Transverse colon (tissue), 4 donors: ENCODE data around the gene GOLGA6A. TPM values are rescaled to one million over a fixed set of nuclear protein-coding genes. Genes with fewer than 3 reads are reported as not detected.
"Not testable (repeated sequence)": the region's sequence is repeated elsewhere in the genome, so short reads cannot be mapped to it uniquely, and the experiment has no call there.

Experiments used
- DNase-seq: peaks from one replicate; pipeline ENCODE4 v3.0.0-alpha.2; 2019
- H3K27ac ChIP-seq, 4 donors: fragments of 200-600 bp; sonication (generic); 2 replicates each; pipeline ENCODE4 v1.5.1; 2016 to 2018; ENCODE audit warnings: inconsistent platforms in 4 of 4
- H3K27me3 ChIP-seq: fragments of 200-600 bp; sonication (generic); 2 replicates; pipeline ENCODE4 v1.5.1; 2017; ENCODE audit warnings: inconsistent platforms
- H3K36me3 ChIP-seq, 4 donors: fragments of 200-600 bp; sonication (generic); 2 replicates each; pipeline ENCODE4 v1.5.1; 2017 to 2019; ENCODE audit warnings: inconsistent platforms in 4 of 4
- H3K4me1 ChIP-seq, 4 donors: fragments of 200-600 bp; sonication (generic); 2 replicates each; pipeline ENCODE4 v1.5.1; 2017 to 2020; ENCODE audit warnings: inconsistent platforms in 4 of 4
- H3K4me3 ChIP-seq, 4 donors: fragments of 200-600 bp; sonication (generic); 1 replicate in 1 of 4; 2 replicates in 3 of 4; pipeline versions ENCODE4 v1.5.1 to v1.6.1; 2017 to 2019; ENCODE audit warnings: inconsistent platforms in 4 of 4
- H3K9me3 ChIP-seq, 2 donors: fragments of 200-600 bp; sonication (generic); 2 replicates each; pipeline ENCODE4 v1.5.1; 2017 to 2019; ENCODE audit warnings: inconsistent platforms in 2 of 2
- WGBS, 2 donors: methylation state at CpG; one replicate each; pipeline ENCODE4 v1.1.5; 2018; ENCODE audit warnings: low coverage in 1 of 2; 5-methylcytosine and 5-hydroxymethylcytosine counted together
- in situ Hi-C, 4 donors: fragments of 200-750 bp; cut with MboI; loops; one replicate each; pipeline versions ENCODE4 v1.15.0 to v1.15.1; 2017; ENCODE audit warnings: low sequenced_read_pairs in 3 of 4, low pct_ligation_motif_present in 1 of 4, low pct_unique_long_range_greater_than_20kb in 1 of 4
- intact Hi-C: fragments of 100-400 bp; cut with DNase I; formaldehyde crosslinking; loops from one replicate; pipeline ENCODE4 v1.15.1; 2023; ENCODE audit warnings: low total_unique reads
- total RNA-seq, 4 donors: library from RNA; depleted of rRNA; stranded (reverse); fragments of >200 nt; gene quantifications; one replicate each; pipeline ENCODE4 v1.1.0, GENCODE V29; 2016
- TF ChIP-seq, protein P1 (sequence below), 5 experiments: fragments of 200-600 bp in 3 of 5; fragments of 450-650 bp in 2 of 5; sonication (generic) in 3 of 5; IDR thresholded peaks; 1 replicate in 2 of 5; 2 replicates in 3 of 5; pipeline ENCODE4 v1.5.1; 2016 to 2017; ENCODE audit warnings: antibody characterized with exemption in 5 of 5, inconsistent platforms in 3 of 5, mild to moderate bottlenecking in 2 of 5, moderate library complexity in 1 of 5

The GOLGA6A gene
- total RNA-seq, 4 donors from 2014 or later, result not detected

DNA sequence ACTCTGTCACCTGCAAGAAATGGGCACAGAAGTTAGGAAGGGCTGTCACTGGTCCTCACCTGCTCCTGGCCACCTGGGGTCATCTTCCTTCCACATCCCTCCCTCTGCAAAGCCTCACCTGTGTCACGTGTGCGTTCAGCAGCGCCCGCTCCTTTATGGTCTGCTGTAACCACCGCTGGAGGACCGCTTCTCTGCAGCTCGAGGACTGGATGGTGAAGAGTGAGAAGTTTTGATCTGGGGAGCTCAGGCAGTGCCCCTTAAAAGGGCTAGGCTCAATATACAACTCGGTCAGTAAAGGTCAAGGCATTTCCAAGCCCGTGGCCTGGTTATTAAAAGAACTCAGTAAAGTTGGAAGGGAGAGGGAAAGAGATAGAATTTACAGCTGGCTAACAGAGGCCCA, 6.6 kb downstream of the GOLGA6A start:
- intact Hi-C loops, H3K4me1 ChIP-seq, H3K36me3 ChIP-seq, in situ Hi-C loops, DNase-seq, H3K27ac ChIP-seq, H3K4me3 ChIP-seq, H3K27me3 ChIP-seq, H3K9me3 ChIP-seq: not testable (repeated sequence)
- WGBS, 2 donors, result 74% methylated on average over 9 of the region's 9 CpGs; no CpG with 5 or more reads in 1 of the 2 donors

DNA sequence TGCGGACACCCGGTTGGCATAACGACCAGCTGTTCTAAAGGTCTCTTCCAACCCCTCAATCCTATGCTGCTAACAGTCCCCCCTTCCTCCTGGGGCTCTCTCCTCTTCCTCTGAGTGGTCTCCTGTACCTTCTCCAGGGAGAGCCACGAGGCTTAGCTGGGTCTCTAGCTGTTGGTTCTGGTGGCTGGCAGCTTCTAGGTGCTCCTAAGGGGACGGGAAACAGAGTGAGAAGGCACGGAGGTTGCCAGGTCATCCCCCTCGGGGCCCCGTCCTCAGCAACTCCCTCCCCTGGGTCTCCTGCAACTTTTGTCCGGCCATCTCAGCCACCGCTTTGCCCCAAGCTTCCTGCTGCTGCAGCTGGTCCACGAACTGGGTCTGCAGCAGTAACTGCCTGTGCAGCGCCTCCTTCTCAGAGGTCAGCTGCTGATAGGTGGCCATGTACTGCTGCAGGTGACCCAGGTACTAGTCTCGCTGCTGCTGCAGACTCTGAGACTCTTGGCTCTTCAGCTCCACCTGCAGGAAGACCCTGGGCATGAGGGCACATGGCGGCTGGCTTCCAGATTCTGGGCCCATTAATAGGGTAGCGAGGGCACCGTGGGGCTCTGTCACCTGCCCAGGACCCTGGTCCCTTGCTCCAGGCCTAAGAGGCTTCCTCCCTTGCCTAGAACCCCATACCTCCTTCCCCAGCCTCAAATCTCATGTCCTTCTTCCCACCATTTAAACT, 9.6 kb downstream of the GOLGA6A start:
- TF ChIP-seq, protein P1, sequence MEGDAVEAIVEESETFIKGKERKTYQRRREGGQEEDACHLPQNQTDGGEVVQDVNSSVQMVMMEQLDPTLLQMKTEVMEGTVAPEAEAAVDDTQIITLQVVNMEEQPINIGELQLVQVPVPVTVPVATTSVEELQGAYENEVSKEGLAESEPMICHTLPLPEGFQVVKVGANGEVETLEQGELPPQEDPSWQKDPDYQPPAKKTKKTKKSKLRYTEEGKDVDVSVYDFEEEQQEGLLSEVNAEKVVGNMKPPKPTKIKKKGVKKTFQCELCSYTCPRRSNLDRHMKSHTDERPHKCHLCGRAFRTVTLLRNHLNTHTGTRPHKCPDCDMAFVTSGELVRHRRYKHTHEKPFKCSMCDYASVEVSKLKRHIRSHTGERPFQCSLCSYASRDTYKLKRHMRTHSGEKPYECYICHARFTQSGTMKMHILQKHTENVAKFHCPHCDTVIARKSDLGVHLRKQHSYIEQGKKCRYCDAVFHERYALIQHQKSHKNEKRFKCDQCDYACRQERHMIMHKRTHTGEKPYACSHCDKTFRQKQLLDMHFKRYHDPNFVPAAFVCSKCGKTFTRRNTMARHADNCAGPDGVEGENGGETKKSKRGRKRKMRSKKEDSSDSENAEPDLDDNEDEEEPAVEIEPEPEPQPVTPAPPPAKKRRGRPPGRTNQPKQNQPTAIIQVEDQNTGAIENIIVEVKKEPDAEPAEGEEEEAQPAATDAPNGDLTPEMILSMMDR (IDR thresholded peaks at IDR 0.05), result peak in 3 of 5 experiments; percentile 22 to 30 (median 23)
- 52% methylated on average over 5 of the region's 16 CpGs; no CpG with 5 or more reads in 1 of the 2 donors for WGBS, 2 donors
- peak; percentile 45 for DNase-seq
- intact Hi-C loops, H3K4me3 ChIP-seq, H3K9me3 ChIP-seq, H3K4me1 ChIP-seq, H3K27me3 ChIP-seq, H3K36me3 ChIP-seq, H3K27ac ChIP-seq: not testable (repeated sequence)
- in situ Hi-C loops, result loop anchor here in 1 of 4 donors (25.0 kb wide), 1 partner anchor 1240 kb away; no protein-coding TSS in a partner anchor

DNA sequence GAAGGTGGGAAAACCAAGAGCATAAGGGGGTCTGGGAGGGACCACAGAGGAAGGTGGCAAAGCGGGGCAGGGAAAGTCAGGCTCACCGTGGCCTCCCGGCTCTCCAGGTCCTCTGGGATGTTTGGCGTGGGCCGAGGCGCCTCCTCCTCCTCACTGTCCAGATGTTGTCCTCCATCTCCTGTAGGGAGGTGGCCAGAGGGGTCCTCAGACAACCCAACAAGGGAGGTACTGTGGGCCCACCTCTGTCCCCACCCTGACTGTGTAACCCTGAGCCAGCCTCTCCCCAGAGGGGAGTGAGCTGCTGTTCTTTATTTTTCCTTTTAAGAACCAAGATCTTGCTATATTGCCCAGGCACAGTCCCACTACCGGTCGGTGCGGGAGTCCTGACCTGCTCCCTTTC, 10.2 kb downstream of the GOLGA6A start:
- not testable (repeated sequence) for H3K4me3 ChIP-seq

DNA sequence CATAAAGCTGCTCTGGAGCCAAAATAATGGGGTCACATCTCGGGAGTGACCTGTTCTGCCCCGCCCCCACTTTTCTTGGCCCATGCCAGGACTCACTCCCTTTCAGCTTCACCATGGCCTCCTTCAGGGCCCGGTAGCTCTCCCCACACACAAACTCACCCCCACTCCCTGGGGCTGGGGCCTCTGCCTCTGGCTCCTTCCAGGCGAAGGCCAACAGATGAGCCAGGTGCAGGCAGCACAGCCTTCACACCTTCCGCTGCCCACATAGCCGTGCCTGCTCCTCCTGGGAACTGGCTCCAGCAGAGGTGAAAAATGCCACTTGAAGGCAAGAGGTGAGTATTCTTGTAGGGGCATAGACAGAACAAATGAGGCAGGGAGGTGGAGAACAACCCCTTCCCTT, 10.7 kb downstream of the GOLGA6A start:
- 90% methylated on average over 4 of the region's 6 CpGs; no CpG with 5 or more reads in 1 of the 2 donors for WGBS, 2 donors
- in situ Hi-C loops, result loop anchor here in 1 of 4 donors (25.0 kb wide), 1 partner anchor 1241 kb away; no protein-coding TSS in a partner anchor
- H3K27me3 ChIP-seq, H3K27ac ChIP-seq, H3K4me1 ChIP-seq, H3K4me3 ChIP-seq, H3K36me3 ChIP-seq, DNase-seq, intact Hi-C loops, H3K9me3 ChIP-seq: not testable (repeated sequence)

More for the DNA sequence above, 10.2 kb downstream of the GOLGA6A start:
- in situ Hi-C loops, result loop anchor here in 1 of 4 donors (25.0 kb wide), 1 partner anchor 1240 kb away; no protein-coding TSS in a partner anchor
- H3K4me1 ChIP-seq, intact Hi-C loops, H3K9me3 ChIP-seq, DNase-seq, H3K27me3 ChIP-seq, H3K36me3 ChIP-seq, H3K27ac ChIP-seq: not testable (repeated sequence)
- 100% methylated on average over 3 of the region's 9 CpGs; no CpG with 5 or more reads in 1 of the 2 donors for WGBS, 2 donors

DNA sequence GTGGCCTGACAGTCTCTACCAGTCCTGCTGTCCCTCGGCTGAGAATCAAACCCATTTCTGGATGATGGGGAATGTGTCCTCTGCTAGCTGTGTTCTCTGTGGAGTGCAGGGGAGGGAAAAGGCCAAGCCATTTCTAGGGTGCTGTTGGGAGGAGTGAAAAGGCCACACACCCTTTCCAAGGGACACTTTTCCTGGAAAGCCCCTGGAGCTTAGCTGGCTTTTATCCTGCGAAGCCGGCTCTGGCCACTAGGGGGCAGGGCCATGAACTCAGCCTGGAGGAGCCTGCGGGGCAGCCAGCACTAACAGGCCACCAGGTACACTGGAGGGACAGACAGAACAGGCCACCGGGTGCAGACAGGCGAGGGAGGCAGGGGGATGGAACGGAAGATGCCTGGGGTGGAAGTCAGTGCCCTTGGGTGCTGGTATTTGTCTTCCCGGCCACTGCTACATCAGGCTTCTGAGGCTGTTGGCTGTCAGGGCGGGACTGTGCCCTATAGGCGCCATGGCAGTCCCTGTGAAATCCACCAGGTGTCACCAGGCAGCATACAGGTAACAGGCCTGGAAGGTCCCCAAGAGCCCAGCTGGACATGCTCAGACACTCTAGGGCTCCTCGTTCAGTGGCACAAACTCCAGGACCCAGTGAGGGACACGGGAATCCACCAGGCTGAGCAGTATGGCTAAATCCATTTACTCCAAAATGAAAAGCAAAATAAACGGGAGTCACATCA, 16.5 kb downstream of the GOLGA6A start:
- H3K4me1 ChIP-seq, H3K27me3 ChIP-seq, H3K27ac ChIP-seq, H3K36me3 ChIP-seq, intact Hi-C loops, H3K9me3 ChIP-seq, H3K4me3 ChIP-seq: not testable (repeated sequence)
- 31% methylated on average over 5 of the region's 13 CpGs; no CpG with 5 or more reads in 1 of the 2 donors for WGBS, 2 donors
- in situ Hi-C loops, result loop anchor here in 1 of 4 donors (25.0 kb wide), 1 partner anchor 1246 kb away; no protein-coding TSS in a partner anchor
- DNase-seq, result peak; percentile 64
- TF ChIP-seq, protein P1 (IDR thresholded peaks at IDR 0.05), result peak; percentile 34 to 64 (median 54)

DNA sequence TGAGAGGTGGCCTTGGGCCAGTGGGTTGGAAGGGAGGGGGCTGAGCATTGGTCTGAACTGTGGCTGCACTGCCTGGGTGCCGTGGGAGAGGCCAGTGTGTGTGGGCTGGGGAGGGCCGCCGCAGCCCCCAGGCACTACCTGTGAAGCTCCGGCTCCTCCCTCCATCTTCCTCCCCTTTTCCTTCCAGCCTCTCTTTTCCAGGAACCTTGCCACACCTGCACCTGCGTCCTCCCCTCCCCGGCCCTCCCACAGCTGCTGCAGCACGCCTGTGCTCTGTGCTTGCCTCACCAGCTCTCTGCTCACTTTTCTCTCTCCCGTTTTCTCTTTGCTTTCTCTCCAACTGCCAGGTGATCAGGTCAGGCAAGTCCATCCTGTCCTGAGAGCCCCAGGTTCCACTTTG, 17.5 kb downstream of the GOLGA6A start:
- in situ Hi-C loops, result loop anchor here in 1 of 4 donors (25.0 kb wide), 1 partner anchor 1247 kb away; no protein-coding TSS in a partner anchor

DNA sequence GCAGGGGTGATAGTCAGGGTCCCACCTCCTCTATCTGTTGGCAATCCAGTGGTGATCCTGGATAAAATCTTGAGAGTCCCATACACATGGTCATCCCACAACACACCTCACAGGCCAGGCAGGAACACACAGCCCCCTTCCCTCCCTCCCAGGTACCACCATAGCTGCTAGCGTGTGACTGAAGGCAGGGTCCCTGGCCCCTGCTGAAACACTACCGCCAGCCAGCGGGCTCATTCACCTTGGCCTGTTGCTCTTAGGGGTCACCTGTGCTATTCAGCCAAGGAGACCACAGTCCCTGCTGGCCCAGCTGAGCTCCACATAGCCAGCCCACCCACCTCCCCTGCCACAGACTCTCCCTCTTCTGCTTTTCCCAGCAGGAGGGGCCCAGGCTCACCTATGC, 18.2 kb downstream of the GOLGA6A start:
- 90% methylated on average over 3 of the region's 3 CpGs; no CpG with 5 or more reads in 1 of the 2 donors for WGBS, 2 donors
- H3K9me3 ChIP-seq, result not testable (repeated sequence)

More for the DNA sequence above, 17.5 kb downstream of the GOLGA6A start:
- H3K27ac ChIP-seq, H3K4me1 ChIP-seq, H3K36me3 ChIP-seq, H3K27me3 ChIP-seq, DNase-seq, intact Hi-C loops, H3K4me3 ChIP-seq, H3K9me3 ChIP-seq: not testable (repeated sequence)
- WGBS, 2 donors, result 42 to 48% methylated on average over 5 of the region's 8 CpGs

DNA sequence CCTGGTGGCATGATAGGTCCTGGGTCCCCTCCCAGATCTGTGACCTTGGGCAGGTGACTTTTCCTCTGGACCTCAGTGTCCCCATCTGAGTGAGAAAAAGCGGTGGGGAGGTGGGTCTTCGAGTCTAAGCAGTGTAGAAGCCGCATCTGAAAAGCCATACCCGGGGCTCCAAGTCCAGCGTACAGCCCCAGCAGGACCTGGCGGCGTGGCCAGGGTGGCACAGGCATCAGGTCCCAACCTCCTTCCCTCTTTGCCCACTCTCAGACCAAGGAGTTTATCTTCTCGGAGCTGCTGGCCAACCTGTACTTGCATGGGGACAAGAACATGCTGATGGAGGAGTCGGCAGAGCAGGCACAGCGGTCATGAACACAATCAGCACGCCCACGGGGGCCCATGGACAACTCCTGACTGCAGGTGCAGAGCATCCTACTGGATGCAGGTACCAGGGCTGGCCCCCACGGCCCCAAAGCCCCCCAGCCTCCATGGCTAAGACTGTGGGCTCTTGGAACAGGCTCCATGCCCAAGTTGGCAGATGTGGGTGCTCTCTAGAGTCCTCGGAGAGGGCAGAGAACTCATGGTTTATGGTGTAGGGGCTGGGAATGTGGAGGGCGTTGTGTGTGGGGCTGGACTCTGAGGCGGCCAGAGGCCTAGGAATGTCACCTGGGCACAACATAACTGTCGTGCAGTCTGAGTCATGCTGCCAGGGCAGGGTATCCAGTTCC, 18.8 kb downstream of the GOLGA6A start:
- H3K27me3 ChIP-seq, DNase-seq, H3K36me3 ChIP-seq, intact Hi-C loops, H3K9me3 ChIP-seq, H3K27ac ChIP-seq, H3K4me3 ChIP-seq, H3K4me1 ChIP-seq: not testable (repeated sequence)
- 82% methylated on average over 10 of the region's 17 CpGs; no CpG with 5 or more reads in 1 of the 2 donors for WGBS, 2 donors
- in situ Hi-C loops, result loop anchor here in 1 of 4 donors (25.0 kb wide), 1 partner anchor 1249 kb away; no protein-coding TSS in a partner anchor

More for the DNA sequence above, 18.2 kb downstream of the GOLGA6A start:
- DNase-seq, intact Hi-C loops, H3K4me3 ChIP-seq, H3K4me1 ChIP-seq, H3K27me3 ChIP-seq, H3K36me3 ChIP-seq, H3K27ac ChIP-seq: not testable (repeated sequence)
- in situ Hi-C loops, result loop anchor here in 1 of 4 donors (25.0 kb wide), 1 partner anchor 1248 kb away; no protein-coding TSS in a partner anchor
